Aorta (tissue), 5 donors: ENCODE data around the gene DHX9. TPM values are rescaled to one million over a fixed set of nuclear protein-coding genes. Genes with fewer than 3 reads are reported as not detected.

Source experiments
- ATAC-seq: fragments of 200-7000 bp; cut with Tn5 transposase; one replicate; pipeline ENCODE4 v1.9.1; 2022; ENCODE audit warnings: moderate library complexity; ENCODE audit not compliant: low FRiP score
- DNase-seq, 2 donors: peaks; one replicate each; pipeline ENCODE4 v3.0.0-alpha.2; 2020
- H3K27ac ChIP-seq, 2 donors: one replicate each; pipeline ENCODE4 v1.5.1; 2013; ENCODE audit warnings: low read length in 2 of 2, mild to moderate bottlenecking in 2 of 2, moderate library complexity in 2 of 2, control low read depth in 1 of 2, inconsistent platforms in 1 of 2, low read depth in 1 of 2
- H3K27me3 ChIP-seq, 2 donors: one replicate each; pipeline ENCODE4 v1.6.1; 2013; ENCODE audit warnings: control low read depth in 1 of 2, low read length in 1 of 2, mild to moderate bottlenecking in 1 of 2, moderate library complexity in 1 of 2; ENCODE audit not compliant: insufficient read depth in 2 of 2, control insufficient read depth in 1 of 2
- H3K36me3 ChIP-seq, 2 donors: one replicate each; pipeline ENCODE4 v1.6.1; 2013; ENCODE audit warnings: control low read depth in 1 of 2, low read length in 1 of 2, mild to moderate bottlenecking in 1 of 2; ENCODE audit not compliant: insufficient read depth in 2 of 2, control insufficient read depth in 1 of 2
- H3K4me1 ChIP-seq, 2 donors: one replicate each; pipeline ENCODE4 v1.6.1; 2013; ENCODE audit warnings: low read length in 2 of 2, control low read depth in 1 of 2, mild to moderate bottlenecking in 1 of 2, moderate library complexity in 1 of 2; ENCODE audit not compliant: insufficient read depth in 2 of 2, control insufficient read depth in 1 of 2
- H3K4me3 ChIP-seq, 2 donors: one replicate each; pipeline ENCODE4 v1.5.1; 2013; ENCODE audit warnings: low read length in 2 of 2, control low read depth in 1 of 2, mild to moderate bottlenecking in 1 of 2
- H3K9me3 ChIP-seq: one replicate; pipeline ENCODE4 v1.6.1; 2013; ENCODE audit warnings: mild to moderate bottlenecking, low read length; ENCODE audit not compliant: control insufficient read depth
- WGBS, 2 donors: extraction: QIAGEN DNeasy Blood & Tissue Kit; methylation state at CpG; one replicate each; pipeline ENCODE4 v1.1.7; 2013; 5-methylcytosine and 5-hydroxymethylcytosine counted together
- intact Hi-C, 2 donors: fragments of 100-400 bp; cut with DNase I; formaldehyde crosslinking; loops; one replicate each; pipeline versions ENCODE4 v1.14.2 to v1.15.0; 2022
- polyA plus RNA-seq, 2 donors: library from polyadenylated mRNA; stranded (reverse); fragments of 200-250 nt; gene quantifications; one replicate each; pipeline ENCODE4 v1.2.3, GENCODE V29; 2013
- total RNA-seq, 2 donors: library from RNA; stranded (reverse); fragmentation: NEBNext Ultra II Directional; extraction: Animal tissue kit (Norgen Biotek cat#: 25700); gene quantifications; one replicate each; pipeline ENCODE4 v1.2.1, GENCODE V29; 2021
- donor health status: healthy with polysubstance abuse.
- donor health status: Bipolar disorder and iron deficiency.
- donor health status: DM: no; HTN: no; CAD: no.
- donor health status: DM: no; HTN: no; CAD: no.
- donor health status: DM: yes; HTN: yes; CAD: no.

Gene DHX9
- total and polyA plus RNA-seq, 4 donors, result 32.2 to 95.9 (median 72.7) TPM

- ATAC-seq (no peak), DNase-seq (no peak)
- Histone ChIP-seq H3K36me3 (peaks cover 4 to 6% of the 10 kb centered on the region in 2 donors), H3K9me3 (no peaks in the 10 kb centered on the region), H3K27ac (no peak overlapping the region), H3K27me3 (no peaks in the 10 kb centered on the region), H3K4me3 (no peak overlapping the region), H3K4me1 (no peaks in the 10 kb centered on the region)
- intact Hi-C loops, result no loop called here
- WGBS, 2 donors, result 96 to 99% methylated on average over 2 of the region's 2 CpGs
Measured at GRCh38 chr1:182848736-182849135, 9.6 kb downstream of the DHX9 start.

GRCh38 chr1:182850319-182850718, 11.2 kb downstream of the DHX9 start:
- no peak for DNase-seq
- Histone ChIP-seq H3K27me3 (no peaks in the 10 kb centered on the region), H3K9me3 (no peaks in the 10 kb centered on the region), H3K36me3 (peaks cover 5 to 6% of the 10 kb centered on the region in 2 donors), H3K4me3 (no peak overlapping the region), H3K4me1 (peaks cover 0 to 4% of the 10 kb centered on the region in 2 donors), H3K27ac (no peak overlapping the region)
- intact Hi-C loops, result loop anchor here in 1 of 2 donors (10.0 kb wide), 1 partner anchor 284 kb away; no protein-coding TSS in a partner anchor
- no peak for ATAC-seq
- 83 to 94% methylated on average over 4 of the region's 4 CpGs for WGBS, 2 donors

- no peaks in the 10 kb centered on the region for H3K27me3 ChIP-seq
- 79% methylated on average over 1 of the region's 1 CpG for WGBS, 2 donors
- no peak overlapping the region for H3K4me3 ChIP-seq
- peaks cover 5 to 6% of the 10 kb centered on the region in 2 donors for H3K36me3 ChIP-seq
- no peaks in the 10 kb centered on the region for H3K9me3 ChIP-seq
- no peak overlapping the region for H3K27ac ChIP-seq
- intact Hi-C loops, result loop anchor here in 1 of 2 donors (10.0 kb wide), 1 partner anchor 283 kb away; no protein-coding TSS in a partner anchor
- ATAC-seq (no peak), DNase-seq (no peak)
- H3K4me1 ChIP-seq, result peaks cover 2 to 8% of the 10 kb centered on the region in 2 donors
Measured at GRCh38 chr1:182851825-182852224, 12.7 kb downstream of the DHX9 start.

- Histone ChIP-seq H3K27ac (no peak overlapping the region), H3K27me3 (no peaks in the 10 kb centered on the region), H3K36me3 (peaks cover 7 to 14% of the 10 kb centered on the region in 2 donors), H3K9me3 (no peaks in the 10 kb centered on the region), H3K4me1 (peaks cover 2 to 8% of the 10 kb centered on the region in 2 donors), H3K4me3 (no peak overlapping the region)
- ATAC-seq (no peak), DNase-seq (no peak)
- 31 to 34% methylated on average over 4 of the region's 4 CpGs for WGBS, 2 donors
- intact Hi-C loops, result loop anchor here in 1 of 2 donors (10.0 kb wide), 1 partner anchor 279 kb away; no protein-coding TSS in a partner anchor
Measured at GRCh38 chr1:182855911-182856310, 16.8 kb downstream of the DHX9 start.

- intact Hi-C loops, result loop anchor here in 1 of 2 donors (10.0 kb wide), 1 partner anchor 278 kb away; no protein-coding TSS in a partner anchor
- Histone ChIP-seq H3K27me3 (no peaks in the 10 kb centered on the region), H3K27ac (no peak overlapping the region), H3K36me3 (peaks cover 11 to 16% of the 10 kb centered on the region in 2 donors), H3K4me1 (peaks cover 2 to 8% of the 10 kb centered on the region in 2 donors), H3K4me3 (no peak overlapping the region), H3K9me3 (no peaks in the 10 kb centered on the region)
- WGBS, 2 donors, result 77 to 86% methylated on average over 3 of the region's 3 CpGs
- ATAC-seq, result no peak
- no peak for DNase-seq
Measured at GRCh38 chr1:182857212-182857611, 18.1 kb downstream of the DHX9 start.

- Histone ChIP-seq H3K4me1 (peaks cover 0 to 4% of the 10 kb centered on the region in 2 donors), H3K36me3 (peaks cover 14 to 16% of the 10 kb centered on the region in 2 donors), H3K4me3 (no peak overlapping the region), H3K9me3 (no peaks in the 10 kb centered on the region), H3K27ac (no peak overlapping the region), H3K27me3 (no peaks in the 10 kb centered on the region)
- DNase-seq (no peak), ATAC-seq (no peak)
- WGBS, 2 donors, result 89 to 91% methylated on average over 4 of the region's 4 CpGs
- intact Hi-C loops, result loop anchor here in 1 of 2 donors (10.0 kb wide), 1 partner anchor 264 kb away; no protein-coding TSS in a partner anchor
Measured at GRCh38 chr1:182860658-182861057, 21.5 kb downstream of the DHX9 start.

DNA sequence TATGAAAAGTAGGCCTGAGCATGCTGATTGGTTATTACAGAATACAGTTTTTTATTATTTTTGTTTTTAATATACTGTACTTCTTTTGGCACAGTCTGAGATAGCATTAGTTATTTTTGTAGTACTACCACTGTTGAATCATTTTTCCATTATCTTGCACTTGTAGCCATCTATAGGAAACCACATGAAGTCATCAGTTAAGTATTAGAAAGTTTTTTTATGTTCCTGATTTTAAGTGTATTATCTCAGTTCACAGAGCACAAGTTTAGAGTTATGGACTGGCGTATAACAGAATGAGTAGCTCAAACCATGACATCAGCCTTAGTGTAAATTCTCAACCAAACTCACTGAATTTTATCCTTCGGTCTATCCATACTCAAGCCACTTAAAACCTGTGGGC, 22.8 kb downstream of the DHX9 start:
- H3K36me3 ChIP-seq, result peaks cover 16 to 17% of the 10 kb centered on the region in 2 donors
- 67 to 68% methylated on average over 2 of the region's 2 CpGs for WGBS, 2 donors

GRCh38 chr1:182862827-182863226, 23.7 kb downstream of the DHX9 start:
- DNase-seq (no peak), ATAC-seq (no peak)
- Histone ChIP-seq H3K27ac (no peak overlapping the region), H3K4me1 (no peaks in the 10 kb centered on the region), H3K9me3 (no peaks in the 10 kb centered on the region), H3K27me3 (no peaks in the 10 kb centered on the region), H3K36me3 (peaks cover 16 to 17% of the 10 kb centered on the region in 2 donors), H3K4me3 (no peak overlapping the region)
- WGBS, 2 donors, result 4 to 10% methylated on average over 1 of the region's 1 CpG
- intact Hi-C loops, result loop anchor here in 1 of 2 donors (10.0 kb wide), 1 partner anchor 262 kb away; no protein-coding TSS in a partner anchor

More for the DNA sequence above, 22.8 kb downstream of the DHX9 start:
- Histone ChIP-seq H3K27ac (no peak overlapping the region), H3K9me3 (no peaks in the 10 kb centered on the region), H3K4me3 (no peak overlapping the region), H3K4me1 (no peaks in the 10 kb centered on the region), H3K27me3 (no peaks in the 10 kb centered on the region)
- ATAC-seq (no peak), DNase-seq (no peak)
- intact Hi-C loops, result loop anchor here in 1 of 2 donors (10.0 kb wide), 1 partner anchor 263 kb away; no protein-coding TSS in a partner anchor

- Histone ChIP-seq H3K4me3 (no peak overlapping the region), H3K27ac (no peak overlapping the region), H3K9me3 (no peaks in the 10 kb centered on the region), H3K4me1 (no peaks in the 10 kb centered on the region), H3K36me3 (peaks cover 11 to 13% of the 10 kb centered on the region in 2 donors), H3K27me3 (no peaks in the 10 kb centered on the region)
- no peak for ATAC-seq
- intact Hi-C loops, result loop anchor here in 1 of 2 donors (10.0 kb wide), 1 partner anchor 261 kb away; no protein-coding TSS in a partner anchor
- 91 to 94% methylated on average over 5 of the region's 5 CpGs for WGBS, 2 donors
- DNase-seq, result no peak
Measured at GRCh38 chr1:182863940-182864339, 24.8 kb downstream of the DHX9 start.
